ES-I3 (cell line): ENCODE measurements around the gene TRMT2A.

Experiments used
- H3K36me3 ChIP-seq: 2 replicates; pipeline ENCODE4 v1.6.1; 2013; ENCODE audit warnings: mild to moderate bottlenecking, low read length, control low read depth, moderate library complexity; ENCODE audit not compliant: insufficient read depth
- H3K4me1 ChIP-seq: 2 replicates; pipeline ENCODE4 v1.6.1; 2013; ENCODE audit warnings: mild to moderate bottlenecking, control low read depth, low read length; ENCODE audit not compliant: insufficient read depth
- H3K9ac ChIP-seq: 2 replicates; pipeline ENCODE4 v1.6.1; 2013; ENCODE audit warnings: low read depth, mild to moderate bottlenecking, low read length, moderate library complexity
- H3K9me3 ChIP-seq: 2 replicates; pipeline ENCODE4 v1.6.1; 2013; ENCODE audit warnings: mild to moderate bottlenecking, low read length, moderate library complexity; ENCODE audit not compliant: control insufficient read depth, insufficient read depth

TRMT2A gene

DNA sequence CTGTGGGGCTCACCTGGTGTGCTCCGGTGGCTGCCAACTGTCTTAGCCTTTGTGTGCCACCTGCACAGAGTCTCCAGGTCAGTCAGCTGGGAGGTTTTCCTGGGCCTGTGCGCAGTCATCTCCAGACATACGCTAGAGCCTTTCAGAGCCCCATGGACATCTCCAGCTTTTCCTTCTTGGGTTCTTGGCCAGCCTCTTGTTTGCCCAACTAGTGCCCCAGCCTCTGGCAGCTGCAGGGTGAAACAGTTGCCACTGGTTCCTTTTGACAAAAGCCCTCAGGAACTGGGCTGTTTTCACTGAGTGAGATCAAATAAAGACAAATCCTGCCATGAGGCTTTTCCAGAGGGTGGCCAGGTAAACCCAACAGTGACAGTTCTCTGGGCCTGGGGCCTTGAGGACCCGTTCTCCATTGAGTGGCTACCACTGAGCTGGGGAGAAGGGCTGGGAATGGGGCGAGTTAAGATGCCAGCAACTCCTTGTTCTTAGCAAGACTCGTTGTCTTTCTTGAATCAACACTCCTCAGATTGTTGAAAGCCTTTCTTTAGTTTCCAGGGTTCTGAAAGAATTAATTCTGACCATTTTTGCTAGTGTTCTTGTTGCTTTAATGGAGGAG, 17.8 kb downstream of the TRMT2A start:
- Histone ChIP-seq H3K9me3 (0 out of 2 replicates have a peak, but pooled peaks cover 4% of the 10 kb centered on the region), H3K36me3 (peaks cover 42% of the 10 kb centered on the region), H3K9ac (no peak overlapping the region), H3K4me1 (no peaks in the 10 kb centered on the region; the same call in 1 of the 2 replicates)

DNA sequence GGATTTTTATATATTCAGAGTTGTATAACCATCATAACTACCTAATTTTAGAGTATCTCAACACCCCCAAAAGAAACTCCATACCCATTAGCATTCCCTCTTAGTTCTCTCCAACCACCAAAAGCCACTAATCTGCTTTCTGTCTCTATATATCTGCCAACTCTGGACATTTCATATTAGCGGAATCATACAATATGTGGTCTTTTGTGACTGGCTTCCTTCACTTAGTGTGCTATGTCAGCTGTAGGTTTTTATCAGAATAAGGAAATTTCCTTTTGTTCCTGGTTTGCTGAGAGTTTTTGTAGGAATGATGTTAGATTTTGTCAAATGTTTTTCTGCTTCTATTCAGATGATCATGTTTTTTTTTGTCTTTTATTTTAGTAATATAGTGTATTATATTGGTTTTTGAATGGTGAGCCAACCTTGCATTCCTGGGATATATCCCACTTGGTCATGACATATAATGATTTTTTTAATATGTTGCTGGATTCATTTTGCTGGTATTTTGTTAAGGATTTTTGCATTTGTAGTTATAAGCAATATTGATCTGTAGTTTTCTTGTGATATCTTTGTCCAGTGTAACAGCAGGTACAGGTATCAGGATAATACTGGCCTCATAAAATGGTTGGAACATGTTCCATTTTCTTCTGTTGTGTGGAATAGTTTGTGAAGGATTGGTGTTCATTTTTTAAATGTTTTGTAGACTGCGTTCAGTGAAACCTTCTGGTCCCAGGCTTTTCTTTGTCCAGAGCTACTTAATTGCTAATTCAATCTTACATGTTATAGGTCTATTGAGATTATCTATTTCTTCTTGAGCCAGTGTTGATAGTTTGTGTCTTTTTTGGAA, 20.2 kb downstream of the TRMT2A start:
- H3K9me3 ChIP-seq: 0 out of 2 replicates have a peak, but pooled peaks cover 4% of the 10 kb centered on the region
- H3K4me1 ChIP-seq: no peaks in the 10 kb centered on the region; the same call in 1 of the 2 replicates
- no peak overlapping the region for H3K9ac ChIP-seq
- peaks cover 51% of the 10 kb centered on the region for H3K36me3 ChIP-seq

DNA sequence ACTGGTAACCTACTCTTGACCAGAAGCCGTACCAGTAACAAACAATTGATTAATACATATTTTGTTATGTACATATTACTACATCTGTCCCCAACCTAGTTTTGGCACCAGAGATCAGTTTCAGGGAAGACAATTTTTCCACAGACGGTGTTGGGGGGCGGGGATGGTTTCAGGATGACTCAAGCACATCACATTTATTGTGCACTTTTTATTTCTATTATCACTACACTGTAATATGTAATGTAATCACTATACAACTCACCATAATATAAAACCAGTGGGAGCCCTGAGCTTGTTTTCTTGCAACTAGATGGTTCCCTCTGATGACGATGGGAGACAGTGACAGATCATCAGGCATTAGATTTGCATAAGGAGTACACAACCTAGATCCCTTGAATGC, 21.5 kb downstream of the TRMT2A start:
- Histone ChIP-seq H3K9me3 (0 out of 2 replicates have a peak, but pooled peaks cover 4% of the 10 kb centered on the region), H3K4me1 (no peaks in the 10 kb centered on the region; the same call in 1 of the 2 replicates), H3K36me3 (peaks cover 63% of the 10 kb centered on the region), H3K9ac (no peak overlapping the region)

DNA sequence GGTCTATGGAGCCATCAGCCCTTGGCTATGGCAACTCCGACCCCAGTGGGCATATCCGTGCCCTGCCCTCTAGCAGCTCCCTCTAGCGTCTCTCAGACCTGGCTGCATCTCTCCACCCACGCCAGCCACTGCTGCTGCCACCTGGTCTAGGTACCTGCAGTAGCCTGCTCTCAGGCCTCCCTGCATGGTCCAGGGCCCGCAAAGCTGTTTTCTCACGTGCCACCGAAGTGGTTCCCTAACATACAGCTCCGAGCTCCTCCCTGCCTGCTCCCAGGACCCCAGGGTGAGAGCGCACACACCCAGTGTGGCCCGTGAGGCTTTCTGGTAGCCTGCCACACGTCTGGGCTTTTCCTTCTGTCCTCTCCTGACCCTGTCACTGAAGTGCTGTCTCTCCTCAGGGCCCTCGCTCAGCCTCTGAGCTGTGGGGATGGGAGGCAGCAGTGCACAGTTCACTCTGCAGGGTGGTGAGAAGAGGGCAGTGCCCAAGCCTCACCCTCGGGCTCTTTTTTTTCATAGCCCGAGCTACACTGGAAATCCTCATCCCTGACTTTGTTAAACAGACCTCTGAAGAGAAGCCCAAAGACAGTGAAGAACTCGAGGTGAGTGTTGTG, 22.7 kb downstream of the TRMT2A start:
- no peak overlapping the region for H3K9ac ChIP-seq
- H3K4me1 ChIP-seq: no peaks in the 10 kb centered on the region
- H3K36me3 ChIP-seq: peaks cover 72% of the 10 kb centered on the region
- 0 out of 2 replicates have a peak, but pooled peaks cover 4% of the 10 kb centered on the region for H3K9me3 ChIP-seq

DNA sequence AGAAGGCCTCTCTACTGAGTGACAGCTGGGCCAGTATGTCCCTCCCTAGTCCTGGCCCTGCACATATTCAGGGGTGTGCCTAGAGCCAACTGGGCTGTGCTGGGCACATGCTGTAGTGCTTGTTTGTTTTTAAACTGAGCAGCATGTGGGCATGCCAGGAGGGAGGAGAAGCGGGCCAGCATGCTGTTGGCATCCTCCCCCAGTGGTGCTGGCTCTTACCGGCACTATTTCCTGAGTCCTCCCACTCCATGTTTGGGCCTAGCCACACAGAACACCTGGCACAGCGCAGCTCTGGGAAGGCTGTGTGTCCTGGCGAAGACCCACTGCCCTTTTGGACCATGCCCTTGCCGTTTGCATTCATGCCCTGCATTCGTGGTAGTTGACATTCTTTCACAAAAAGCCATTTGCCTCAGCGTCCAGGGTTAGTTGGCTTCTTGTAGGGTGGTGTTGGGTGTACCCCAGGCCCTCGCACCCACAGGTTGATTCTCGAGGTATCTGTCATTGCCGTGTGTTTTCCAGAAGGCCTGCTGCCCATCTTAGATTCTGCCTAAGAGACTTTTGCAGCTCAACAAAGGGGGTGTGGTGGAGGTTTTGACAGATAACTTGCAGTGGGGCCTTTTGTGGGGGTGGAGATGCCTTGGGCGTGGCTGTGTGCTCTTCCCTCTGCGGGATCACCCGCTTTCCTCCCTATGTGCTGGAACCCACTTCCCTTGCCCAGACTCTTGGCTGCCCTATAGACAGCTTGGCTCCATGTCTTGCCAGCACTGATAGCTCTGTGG, 23.4 kb downstream of the TRMT2A start:
- H3K9ac ChIP-seq: no peak overlapping the region
- H3K36me3 ChIP-seq: peaks cover 72% of the 10 kb centered on the region
- H3K9me3 ChIP-seq: 0 out of 2 replicates have a peak, but pooled peaks cover 4% of the 10 kb centered on the region
- H3K4me1 ChIP-seq: no peaks in the 10 kb centered on the region

DNA sequence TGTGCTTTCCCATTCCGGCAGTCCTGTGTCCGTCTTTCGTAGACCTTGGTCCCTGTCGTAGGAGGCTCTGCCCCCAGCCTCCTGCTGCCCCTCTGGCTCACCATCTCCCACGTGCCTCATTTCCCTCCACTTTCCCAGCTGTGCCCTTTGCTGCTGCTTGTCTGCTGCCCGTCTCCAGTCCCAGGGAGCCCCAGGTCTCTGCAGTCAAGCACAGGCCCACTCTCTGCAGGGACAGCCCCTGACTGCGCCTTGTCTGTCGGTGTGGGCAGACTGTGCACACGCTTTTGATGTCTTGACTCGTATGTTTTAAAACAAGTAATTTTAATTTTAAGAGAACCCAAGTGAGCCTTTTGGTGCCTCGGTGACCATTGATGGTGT, 24.6 kb downstream of the TRMT2A start:
- Histone ChIP-seq H3K4me1 (no peaks in the 10 kb centered on the region), H3K36me3 (peaks cover 74% of the 10 kb centered on the region), H3K9ac (no peak overlapping the region), H3K9me3 (0 out of 2 replicates have a peak, but pooled peaks cover 4% of the 10 kb centered on the region)

DNA sequence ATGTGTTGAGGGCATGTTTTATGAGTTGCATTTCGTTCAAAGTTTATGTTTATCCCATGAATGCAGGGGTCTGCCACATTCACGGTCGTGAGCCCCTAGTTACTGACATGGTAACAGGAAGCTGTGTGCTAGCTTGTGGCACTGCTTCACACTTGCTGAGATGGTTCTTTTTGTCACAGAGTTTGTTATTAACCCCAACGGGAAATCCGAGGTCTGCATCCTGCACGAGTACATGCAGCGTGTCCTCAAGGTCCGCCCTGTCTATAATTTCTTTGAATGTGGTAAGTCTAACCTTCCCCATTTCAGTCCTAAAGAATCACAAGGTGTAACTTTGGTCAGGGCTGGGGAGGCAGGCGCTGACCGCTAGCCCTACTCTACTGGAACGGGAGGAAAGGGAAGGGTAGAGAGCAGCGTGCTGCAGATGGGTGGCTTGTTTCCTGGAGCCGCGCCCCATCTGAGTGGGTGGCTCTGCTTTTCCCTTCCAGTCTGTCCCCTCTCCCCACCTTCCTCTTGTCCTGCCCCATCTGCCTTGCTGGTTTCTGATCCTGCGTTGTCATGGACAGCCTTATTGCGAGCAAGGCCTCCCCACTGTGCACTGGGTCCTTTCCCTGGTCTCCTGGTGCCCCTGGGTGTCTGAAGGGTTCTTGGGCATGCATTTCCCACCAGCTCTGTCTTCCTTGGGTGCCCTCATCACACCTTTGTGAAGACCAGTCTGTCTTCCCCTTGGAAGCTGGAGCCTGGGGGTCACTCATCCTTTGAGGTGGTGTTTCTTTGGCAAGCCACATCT, 25.1 kb downstream of the TRMT2A start:
- Histone ChIP-seq H3K36me3 (peaks cover 78% of the 10 kb centered on the region), H3K4me1 (no peaks in the 10 kb centered on the region), H3K9ac (no peak overlapping the region), H3K9me3 (0 out of 2 replicates have a peak, but pooled peaks cover 4% of the 10 kb centered on the region)

DNA sequence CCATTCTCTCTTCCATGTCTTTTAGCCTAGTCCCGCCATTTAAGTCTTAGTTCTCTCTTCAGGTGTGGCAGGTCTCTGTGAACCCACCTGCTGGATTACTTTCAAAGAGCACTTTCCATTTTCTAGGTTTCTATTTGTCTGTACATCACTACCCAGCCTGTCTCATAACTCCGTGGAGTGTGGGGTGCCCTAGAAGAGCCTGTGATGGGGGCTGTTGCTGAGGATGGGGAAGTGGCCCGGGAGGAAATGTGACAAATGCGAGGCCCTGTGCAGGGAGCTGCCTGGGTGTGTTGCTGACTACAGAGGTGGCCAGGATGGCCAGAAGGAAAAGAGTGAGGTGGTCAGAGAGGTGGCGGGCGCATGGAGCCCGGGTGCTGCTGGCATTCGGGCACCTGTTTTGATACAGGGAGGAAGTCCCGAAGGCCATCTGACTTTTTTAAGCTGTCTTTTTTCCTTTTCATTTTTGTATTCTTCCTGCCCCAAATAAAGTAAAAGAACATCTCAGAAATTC, 26.2 kb downstream of the TRMT2A start:
- Histone ChIP-seq H3K36me3 (peaks cover 80% of the 10 kb centered on the region), H3K9ac (no peak overlapping the region), H3K4me1 (no peaks in the 10 kb centered on the region), H3K9me3 (no peaks in the 10 kb centered on the region)

DNA sequence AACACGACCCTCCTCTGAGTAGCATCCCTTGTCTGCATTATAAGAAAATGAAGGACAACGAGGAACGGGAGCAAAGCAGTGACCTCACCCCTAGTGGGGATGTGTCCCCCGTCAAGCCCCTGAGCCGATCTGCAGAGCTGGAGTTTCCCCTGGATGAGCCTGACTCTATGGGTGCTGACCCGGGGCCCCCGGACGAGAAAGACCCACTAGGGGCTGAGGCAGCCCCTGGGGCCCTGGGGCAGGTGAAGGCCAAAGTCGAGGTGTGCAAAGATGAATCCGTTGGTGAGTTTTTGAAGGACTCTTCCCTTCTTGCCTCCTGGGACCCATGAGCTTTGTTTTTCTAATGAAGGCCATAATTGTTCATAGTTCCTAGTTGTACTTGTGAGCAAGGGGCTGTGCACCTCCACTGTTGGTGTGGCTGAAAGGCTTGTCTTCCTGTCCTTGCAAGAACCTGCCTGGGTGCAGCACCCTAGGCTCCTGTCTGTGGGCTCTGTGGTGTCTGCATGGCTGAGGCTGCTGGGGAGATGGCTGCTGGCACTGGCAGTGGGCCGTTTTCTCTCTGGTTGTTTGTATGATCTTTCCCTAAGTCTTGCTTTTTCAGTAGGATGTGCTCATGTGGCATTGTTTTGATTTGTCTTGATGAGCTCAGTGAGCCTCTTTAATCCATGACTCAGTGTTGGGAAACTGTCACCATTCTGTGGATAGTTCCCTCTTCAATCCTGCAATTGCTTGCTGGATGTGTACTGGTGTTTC, 26.9 kb downstream of the TRMT2A start:
- H3K4me1 ChIP-seq: no peaks in the 10 kb centered on the region
- peaks cover 76% of the 10 kb centered on the region for H3K36me3 ChIP-seq
- H3K9ac ChIP-seq: no peak overlapping the region
- H3K9me3 ChIP-seq: no peaks in the 10 kb centered on the region

DNA sequence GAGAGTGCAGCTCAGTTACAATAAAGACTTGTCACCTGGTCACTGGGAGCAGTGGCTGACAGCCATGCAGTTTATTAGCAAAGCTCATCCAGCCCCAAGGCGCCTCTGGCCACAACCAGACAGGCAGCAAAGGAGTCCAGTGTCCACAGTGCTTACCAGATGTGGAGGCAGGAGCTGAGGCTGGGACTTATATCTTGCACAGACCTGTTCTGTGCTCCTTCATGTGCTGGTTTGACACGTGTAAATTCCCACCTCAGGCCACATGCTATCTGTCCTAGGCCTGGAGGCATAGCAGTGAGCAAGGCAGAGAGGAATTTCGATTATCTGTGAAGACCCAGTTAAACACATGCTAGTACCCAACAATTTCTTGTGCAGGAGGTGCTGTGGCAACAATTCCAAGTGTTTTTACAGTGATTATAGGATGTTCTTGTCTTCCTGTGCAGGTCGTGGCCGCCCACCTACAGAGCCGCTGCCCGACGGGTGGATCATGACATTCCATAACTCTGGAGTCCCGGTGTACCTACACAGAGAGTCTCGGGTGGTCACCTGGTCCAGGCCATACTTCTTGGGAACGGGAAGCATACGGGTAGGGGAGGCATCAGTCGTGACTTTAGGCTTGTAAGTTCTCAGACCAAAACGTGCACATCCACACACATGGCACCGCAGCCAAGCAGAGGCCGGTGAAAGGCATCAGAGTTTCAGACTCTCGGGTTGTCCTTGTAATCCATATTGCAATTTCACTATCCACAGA, 27.6 kb downstream of the TRMT2A start:
- Histone ChIP-seq H3K9ac (no peak overlapping the region), H3K9me3 (no peaks in the 10 kb centered on the region), H3K4me1 (no peaks in the 10 kb centered on the region), H3K36me3 (peaks cover 71% of the 10 kb centered on the region)

DNA sequence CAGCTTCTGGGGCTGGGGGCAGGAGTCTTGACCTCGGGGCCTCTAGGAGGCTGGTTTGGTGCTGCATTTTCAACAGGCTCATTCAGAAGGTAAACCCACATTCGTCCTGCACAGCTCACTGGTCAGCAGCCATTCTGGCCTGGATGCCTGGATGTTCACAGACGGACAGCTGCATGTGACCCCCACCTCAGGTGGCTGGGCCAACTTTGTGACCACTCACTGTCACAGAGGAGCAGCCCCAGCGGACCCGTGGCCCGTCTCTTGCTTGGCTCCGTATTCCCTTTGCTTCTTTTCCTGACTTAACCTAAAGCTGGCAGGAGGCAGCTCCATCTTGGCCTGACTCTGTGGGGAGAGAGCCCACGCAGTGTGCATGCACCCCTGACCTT, 28.8 kb downstream of the TRMT2A start:
- peaks cover 63% of the 10 kb centered on the region for H3K36me3 ChIP-seq

More for the DNA sequence above, 28.8 kb downstream of the TRMT2A start:
- 0 out of 2 replicates have a peak, but pooled peaks cover 3% of the 10 kb centered on the region for H3K4me1 ChIP-seq
- H3K9ac ChIP-seq: no peak overlapping the region
- no peaks in the 10 kb centered on the region for H3K9me3 ChIP-seq
